Measurements from ENCODE around the gene MESP1. TPM values are rescaled to one million over a fixed set of nuclear protein-coding genes. Genes with fewer than 3 reads are reported as not detected.

MESP1 gene
- polyA plus RNA-seq (2011; rRNA removed) = 0.20 and 0.49 TPM in 2 replicates
- polyA minus RNA-seq (2011; rRNA and poly(A)+ RNA removed) = not detected in 2 replicates

- peak; percentile 35 for DNase-seq (ENCODE audit: low read depth)
- Histone ChIP-seq H3K36me3 (ENCODE audit: control insufficient read depth, insufficient read depth, low read length) (no peaks in the 10 kb centered on the region), H3K27me3 (ENCODE audit: control insufficient read depth, insufficient read depth, low read length) (peaks cover 2% of the 10 kb centered on the region), H3K4me3 (ENCODE audit: low read depth, low read length) (peak within 1 kb of the TSS; percentile 54)
- CTCF ChIA-PET = interaction anchor here (0.6 to 7.2 kb wide), 16 partner anchors 10 to 141 kb away, joined by 3 to 47 read pairs (median 4); no protein-coding TSS in a partner anchor
- POLR2A ChIA-PET = no interaction called here
- TF ChIP-seq CTCF (IDR thresholded peaks at IDR 0.05; ENCODE audit: insufficient read depth, low read depth, low read length) = peak; percentile 81
Measured at GRCh38 chr15:89750560-89751542, at the start of gene MESP1. Gene MESP1 (minus strand): TSS chr15:89751249. CDS start chr15:89751231, 18 bp downstream.

- Histone ChIP-seq H3K36me3 (ENCODE audit: control insufficient read depth, insufficient read depth, low read length) (peaks cover 72% of the 10 kb centered on the region), H3K27me3 (ENCODE audit: control insufficient read depth, insufficient read depth, low read length) (no peaks in the 10 kb centered on the region), H3K4me3 (ENCODE audit: low read depth, low read length) (no peak overlapping the region)
- CTCF ChIA-PET = interaction anchor here (1.1 to 2.3 kb wide), 2 partner anchors 39 to 75 kb away, joined by 3 to 7 read pairs; no protein-coding TSS in a partner anchor
- TF ChIP-seq CTCF (IDR thresholded peaks at IDR 0.05; ENCODE audit: insufficient read depth, low read depth, low read length) = no peak
- POLR2A ChIA-PET = no interaction called here
- DNase-seq (ENCODE audit: low read depth) = no peak
Measured at GRCh38 chr15:89799918-89800498, 49.0 kb upstream of the MESP1 start.

- no peak overlapping the region for H3K4me3 ChIP-seq (ENCODE audit: low read depth, low read length)
- no peaks in the 10 kb centered on the region for H3K27me3 ChIP-seq (ENCODE audit: control insufficient read depth, insufficient read depth, low read length)
- ChIA-PET POLR2A (no interaction called here), CTCF (interaction anchor here (1.1 to 2.3 kb wide), 3 partner anchors 10 to 75 kb away, joined by 3 to 7 read pairs (median 5); no protein-coding TSS in a partner anchor)
- TF ChIP-seq CTCF (IDR thresholded peaks at IDR 0.05; ENCODE audit: insufficient read depth, low read depth, low read length) = no peak
- no peak for DNase-seq (ENCODE audit: low read depth)
- H3K36me3 ChIP-seq (ENCODE audit: control insufficient read depth, insufficient read depth, low read length) = peaks cover 66% of the 10 kb centered on the region
Measured at GRCh38 chr15:89799011-89799911, 48.2 kb upstream of the MESP1 start.

- ChIA-PET CTCF (interaction anchor here (1.0 to 1.8 kb wide), 3 partner anchors 10 to 77 kb away, joined by 5 read pairs; no protein-coding TSS in a partner anchor), POLR2A (no interaction called here)
- no peak for DNase-seq (ENCODE audit: low read depth)
- Histone ChIP-seq H3K4me3 (ENCODE audit: low read depth, low read length) (no peak overlapping the region), H3K27me3 (ENCODE audit: control insufficient read depth, insufficient read depth, low read length) (no peaks in the 10 kb centered on the region), H3K36me3 (ENCODE audit: control insufficient read depth, insufficient read depth, low read length) (peaks cover 59% of the 10 kb centered on the region)
- TF ChIP-seq CTCF (IDR thresholded peaks at IDR 0.05; ENCODE audit: insufficient read depth, low read depth, low read length) = no peak
Measured at GRCh38 chr15:89797678-89798201, 46.7 kb upstream of the MESP1 start.

All from BJ (cell line).